ENCODE results near the gene COL5A1. TPM values are rescaled to one million over a fixed set of nuclear protein-coding genes. Genes with fewer than 3 reads are reported as not detected.

The COL5A1 gene
- polyA plus RNA-seq, 3 donors = 0.01 TPM; not detected in 2

DNA sequence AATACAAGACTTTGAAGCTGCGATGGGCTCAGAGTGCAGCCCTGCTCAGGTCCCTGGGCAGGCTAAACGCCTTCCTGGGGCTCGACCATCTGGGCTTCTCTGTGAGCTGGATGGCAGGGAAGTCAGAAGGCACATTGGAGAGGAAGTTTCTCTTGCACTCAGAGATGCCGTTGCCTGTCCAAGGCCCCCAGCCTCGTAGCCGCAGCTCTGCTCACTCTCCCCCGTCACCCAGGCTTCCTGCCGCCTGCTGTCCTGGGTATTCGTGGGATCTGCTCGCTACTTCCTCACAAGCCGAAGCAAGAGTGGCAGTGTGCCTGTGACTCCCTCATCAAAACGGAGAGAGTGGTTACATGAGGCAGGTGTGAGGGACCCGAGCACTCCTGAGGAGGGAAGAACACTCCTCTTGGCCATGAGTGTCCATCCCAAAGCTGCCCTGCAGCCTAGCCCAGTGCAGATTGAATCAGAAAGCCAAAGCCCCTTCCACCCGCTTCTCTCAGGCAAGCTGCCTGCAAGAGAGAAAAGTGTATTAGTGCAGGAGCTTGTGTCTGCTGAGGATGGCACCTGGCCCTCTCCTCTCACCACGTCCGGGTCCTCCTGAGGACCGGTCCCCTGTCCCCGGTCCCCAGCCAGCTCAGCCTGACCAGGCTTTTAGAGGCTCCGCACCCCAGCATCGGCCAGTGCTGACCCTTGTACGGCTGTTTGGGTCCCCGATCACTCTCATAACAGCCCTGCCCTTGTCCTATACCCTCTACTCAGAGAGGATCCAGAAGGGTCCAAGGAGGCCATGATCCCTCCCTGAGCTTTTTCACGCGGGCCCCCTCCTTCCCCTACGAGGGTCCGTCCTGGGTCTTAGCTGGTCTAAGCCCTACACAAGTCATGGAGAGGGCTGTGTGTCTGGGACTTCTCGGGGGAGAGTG, 246.3 kb downstream of the COL5A1 start:
- no peaks in the 10 kb centered on the region for H3K9me3 ChIP-seq (replicated peaks in 1 of 2; ENCODE audit: control insufficient read depth in 1 of 2, insufficient read depth in 1 of 2, low read length in 2 of 2)
- H3K4me1 ChIP-seq (ENCODE audit: control insufficient read depth in 1 of 2, insufficient read depth in 2 of 2, low read length in 2 of 2) = peaks cover 30 to 38% of the 10 kb centered on the region in 2 donors
- H3K4me2 ChIP-seq (replicated peaks; ENCODE audit: extremely low read depth, low read length, poor library complexity, severe bottlenecking) = peak overlapping the region; percentile 1
- no peaks in the 10 kb centered on the region for H3K79me2 ChIP-seq (ENCODE audit: insufficient read depth, low read length)
- no peak overlapping the region for H3K27ac ChIP-seq (ENCODE audit: low read depth in 1 of 2, low read length in 2 of 2)
- no peak overlapping the region for H3K9ac ChIP-seq (ENCODE audit: insufficient read depth, low read length, poor library complexity, severe bottlenecking)
- WGBS (ENCODE audit: insufficient coverage) = 45% methylated on average over 16 of the region's 27 CpGs
- H3K27me3 ChIP-seq (ENCODE audit: control insufficient read depth in 2 of 2, insufficient read depth in 2 of 2, low read length in 2 of 2) = peaks cover 0 to 7% of the 10 kb centered on the region in 2 donors
- Mint-ChIP-seq H3K27me3 (ENCODE audit: low read depth in 3 of 3) (peaks cover 17 to 36% (median 22%) of the 10 kb centered on the region in 3 donors), H3K36me3 (no peaks in the 10 kb centered on the region), H3K27ac (peak overlapping the region in 3 of 7 donors; percentile 14 to 75 (median 14)), H3K4me3 (peak overlapping the region in 1 of 2 donors; percentile 60), H3K4me1 (peaks cover 29% of the 10 kb centered on the region), H3K9me3 (peaks cover 0 to 2% (median 0%) of the 10 kb centered on the region in 7 donors)
- no peak overlapping the region for H3K4me3 ChIP-seq (replicated peaks in 1 of 3; ENCODE audit: low read depth in 2 of 3, low read length in 3 of 3)
- H2AFZ ChIP-seq (ENCODE audit: insufficient read depth, low read depth, low read length, poor library complexity, severe bottlenecking) = peak overlapping the region; percentile 25
- no peaks in the 10 kb centered on the region for H4K20me1 ChIP-seq (ENCODE audit: insufficient read depth, low read length)
- intact Hi-C loops (cut with micrococcal nuclease) = no loop called here
- no peaks in the 10 kb centered on the region for H3K36me3 ChIP-seq (replicated peaks in 1 of 2; ENCODE audit: control insufficient read depth in 1 of 2, insufficient read depth in 2 of 2, low read length in 2 of 2)
- DNase-seq = peak; percentile 3 to 39 (median 15)
- TF ChIP-seq, protein P1, sequence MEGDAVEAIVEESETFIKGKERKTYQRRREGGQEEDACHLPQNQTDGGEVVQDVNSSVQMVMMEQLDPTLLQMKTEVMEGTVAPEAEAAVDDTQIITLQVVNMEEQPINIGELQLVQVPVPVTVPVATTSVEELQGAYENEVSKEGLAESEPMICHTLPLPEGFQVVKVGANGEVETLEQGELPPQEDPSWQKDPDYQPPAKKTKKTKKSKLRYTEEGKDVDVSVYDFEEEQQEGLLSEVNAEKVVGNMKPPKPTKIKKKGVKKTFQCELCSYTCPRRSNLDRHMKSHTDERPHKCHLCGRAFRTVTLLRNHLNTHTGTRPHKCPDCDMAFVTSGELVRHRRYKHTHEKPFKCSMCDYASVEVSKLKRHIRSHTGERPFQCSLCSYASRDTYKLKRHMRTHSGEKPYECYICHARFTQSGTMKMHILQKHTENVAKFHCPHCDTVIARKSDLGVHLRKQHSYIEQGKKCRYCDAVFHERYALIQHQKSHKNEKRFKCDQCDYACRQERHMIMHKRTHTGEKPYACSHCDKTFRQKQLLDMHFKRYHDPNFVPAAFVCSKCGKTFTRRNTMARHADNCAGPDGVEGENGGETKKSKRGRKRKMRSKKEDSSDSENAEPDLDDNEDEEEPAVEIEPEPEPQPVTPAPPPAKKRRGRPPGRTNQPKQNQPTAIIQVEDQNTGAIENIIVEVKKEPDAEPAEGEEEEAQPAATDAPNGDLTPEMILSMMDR (IDR thresholded peaks at IDR 0.05) = no peak

DNA sequence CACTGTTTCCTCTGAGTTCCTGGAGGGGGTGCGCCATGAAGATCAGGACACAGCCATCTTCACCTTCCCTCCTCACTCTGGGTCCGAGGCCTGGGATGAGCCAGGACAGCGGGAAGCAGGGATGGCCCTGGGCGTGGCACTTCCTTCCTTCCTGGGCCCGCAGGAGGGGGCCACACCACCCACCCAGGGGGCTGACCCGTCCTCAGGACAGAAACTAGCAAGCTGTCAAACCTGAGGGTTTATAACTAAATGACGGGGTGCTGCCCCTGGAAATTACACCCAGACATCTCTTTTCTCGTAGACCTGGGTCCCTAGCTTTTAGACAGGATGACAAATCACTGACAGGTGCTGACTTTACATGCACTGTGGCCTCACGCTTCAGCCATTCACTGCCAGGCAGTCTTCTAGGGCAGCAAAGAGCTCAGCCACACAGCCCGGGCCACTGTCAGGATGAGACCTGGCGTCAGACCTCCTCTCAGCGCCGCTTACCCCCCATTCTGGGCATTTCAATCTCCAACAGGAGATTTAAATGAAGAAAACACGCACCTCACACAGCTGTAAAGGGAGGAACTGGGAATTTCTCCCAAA, 247.1 kb downstream of the COL5A1 start:
- H3K4me2 ChIP-seq (replicated peaks; ENCODE audit: extremely low read depth, low read length, poor library complexity, severe bottlenecking) = no peak overlapping the region
- TF ChIP-seq, protein P1 (IDR thresholded peaks at IDR 0.05) = no peak
- H3K27ac Mint-ChIP-seq = peak overlapping the region in 1 of 7 donors; percentile 75
- peak in 1 of 3 donors; percentile 0 for DNase-seq
- peaks cover 0 to 7% of the 10 kb centered on the region in 2 donors for H3K27me3 ChIP-seq (ENCODE audit: control insufficient read depth in 2 of 2, insufficient read depth in 2 of 2, low read length in 2 of 2)
- WGBS (ENCODE audit: insufficient coverage) = 68% methylated on average over 8 of the region's 14 CpGs
- H3K9ac ChIP-seq (ENCODE audit: insufficient read depth, low read length, poor library complexity, severe bottlenecking) = no peak overlapping the region
- no peaks in the 10 kb centered on the region for H3K36me3 Mint-ChIP-seq
- H3K27me3 Mint-ChIP-seq (ENCODE audit: low read depth in 3 of 3) = peaks cover 17 to 34% (median 22%) of the 10 kb centered on the region in 3 donors
- H3K9me3 Mint-ChIP-seq = peaks cover 0 to 3% (median 0%) of the 10 kb centered on the region in 7 donors
- no peak overlapping the region for H3K27ac ChIP-seq (ENCODE audit: low read depth in 1 of 2, low read length in 2 of 2)
- peak overlapping the region in 1 of 2 donors; percentile 11 for H3K4me3 Mint-ChIP-seq
- intact Hi-C loops (cut with micrococcal nuclease) = no loop called here
- peaks cover 29% of the 10 kb centered on the region for H3K4me1 Mint-ChIP-seq
- H3K9me3 ChIP-seq (replicated peaks in 1 of 2; ENCODE audit: control insufficient read depth in 1 of 2, insufficient read depth in 1 of 2, low read length in 2 of 2) = no peaks in the 10 kb centered on the region
- H4K20me1 ChIP-seq (ENCODE audit: insufficient read depth, low read length) = no peaks in the 10 kb centered on the region
- H3K4me3 ChIP-seq (replicated peaks in 1 of 3; ENCODE audit: low read depth in 2 of 3, low read length in 3 of 3) = no peak overlapping the region
- H3K4me1 ChIP-seq (ENCODE audit: control insufficient read depth in 1 of 2, insufficient read depth in 2 of 2, low read length in 2 of 2) = peaks cover 30 to 38% of the 10 kb centered on the region in 2 donors
- no peak overlapping the region for H2AFZ ChIP-seq (ENCODE audit: insufficient read depth, low read depth, low read length, poor library complexity, severe bottlenecking)
- H3K36me3 ChIP-seq (replicated peaks in 1 of 2; ENCODE audit: control insufficient read depth in 1 of 2, insufficient read depth in 2 of 2, low read length in 2 of 2) = no peaks in the 10 kb centered on the region
- H3K79me2 ChIP-seq (ENCODE audit: insufficient read depth, low read length) = no peaks in the 10 kb centered on the region

Data from CD14-positive monocyte (primary cell).